KMS-11 (cell line): ENCODE data around the gene ME2.
"Not testable (repeated sequence)": the region's sequence is repeated elsewhere in the genome, so short reads cannot be mapped to it uniquely, and the experiment has no call there.

Source experiments
- H2AFZ ChIP-seq: fragments of 200-600 bp; sonication (generic); 2 replicates; pipeline ENCODE4 v1.6.1; 2016; ENCODE audit warnings: antibody characterized with exemption, mixed run types, low read depth
- H3K27ac ChIP-seq: fragments of 200-600 bp; sonication (generic); 2 replicates; pipeline ENCODE4 v1.6.1; 2016; ENCODE audit warnings: mild to moderate bottlenecking, mixed run types
- H3K27me3 ChIP-seq: fragments of 200-600 bp; sonication (generic); 2 replicates; pipeline ENCODE4 v1.6.1; 2017; ENCODE audit warnings: mild to moderate bottlenecking, low read depth, mixed run types, moderate library complexity; ENCODE audit not compliant: insufficient read depth
- H3K36me3 ChIP-seq: fragments of 200-600 bp; sonication (generic); 2 replicates; pipeline ENCODE4 v1.6.1; 2017; ENCODE audit warnings: mild to moderate bottlenecking, mixed run types; ENCODE audit not compliant: insufficient read depth
- H3K4me1 ChIP-seq: fragments of 200-600 bp; sonication (generic); 2 replicates; pipeline ENCODE4 v1.6.1; 2016; ENCODE audit warnings: mild to moderate bottlenecking, low read depth, mixed run types; ENCODE audit not compliant: poor library complexity, severe bottlenecking
- H3K4me2 ChIP-seq: fragments of 200-600 bp; sonication (generic); 2 replicates; pipeline ENCODE4 v1.7.0; 2016; ENCODE audit warnings: mild to moderate bottlenecking, mixed run types
- H3K4me3 ChIP-seq: fragments of 200-600 bp; sonication (generic); IDR thresholded peaks from 2 replicates; pipeline ENCODE4 v1.6.1; 2017; ENCODE audit warnings: low read depth, low read length, mixed read lengths; ENCODE audit not compliant: insufficient read depth
- H3K79me2 ChIP-seq: fragments of 200-600 bp; sonication (generic); 2 replicates; pipeline ENCODE4 v1.6.1; 2016; ENCODE audit warnings: low read depth, mixed run types; ENCODE audit not compliant: insufficient read depth
- H3K9ac ChIP-seq: fragments of 200-600 bp; sonication (generic); 2 replicates; pipeline ENCODE4 v1.6.1; 2016; ENCODE audit warnings: mild to moderate bottlenecking, mixed run types
- H4K20me1 ChIP-seq: fragments of 200-600 bp; sonication (generic); 2 replicates; pipeline ENCODE4 v1.6.1; 2016; ENCODE audit warnings: mild to moderate bottlenecking, mixed run types; ENCODE audit not compliant: insufficient read depth
- TF ChIP-seq, protein P1 (sequence below): fragments of 200-600 bp; sonication (generic); conservative IDR thresholded peaks from 2 replicates; pipeline ENCODE4 v1.6.1; 2017; ENCODE audit warnings: low read depth, mild to moderate bottlenecking, antibody characterized with exemption, low read length, moderate library complexity, mixed read lengths

ME2 gene

DNA sequence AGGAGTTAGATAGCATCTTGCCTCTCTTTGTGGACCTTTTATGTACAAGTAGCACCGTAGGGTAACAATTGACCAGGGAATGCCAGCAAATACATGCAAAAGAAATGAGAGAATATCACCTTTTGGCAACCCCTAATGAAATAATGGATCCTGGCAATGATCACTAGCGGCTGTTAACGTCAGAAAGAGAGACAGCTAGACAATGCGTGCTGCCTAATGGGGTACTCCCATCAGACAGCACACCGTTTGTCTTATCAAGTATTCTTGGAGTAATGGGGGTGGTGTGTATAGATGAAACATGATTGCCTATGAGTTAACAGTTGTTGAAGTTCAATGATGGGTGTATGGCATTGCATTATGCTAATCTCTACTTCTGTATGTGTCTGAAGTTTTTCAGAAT lies 90.5 kb downstream of the ME2 start:
- Histone ChIP-seq H3K27ac (no peak overlapping the region), H3K4me2 (peak overlapping the region; percentile 89; the same call in 1 of the 2 replicates), H2AFZ (no peak overlapping the region), H3K27me3 (no peaks in the 10 kb centered on the region), H3K36me3 (no peaks in the 10 kb centered on the region), H4K20me1 (no peaks in the 10 kb centered on the region), H3K4me3 (no peak overlapping the region), H3K4me1 (peaks cover 18% of the 10 kb centered on the region), H3K79me2 (peaks cover 16% of the 10 kb centered on the region; the same call in 1 of the 2 replicates), H3K9ac (no peak overlapping the region)
- TF ChIP-seq, protein P1, sequence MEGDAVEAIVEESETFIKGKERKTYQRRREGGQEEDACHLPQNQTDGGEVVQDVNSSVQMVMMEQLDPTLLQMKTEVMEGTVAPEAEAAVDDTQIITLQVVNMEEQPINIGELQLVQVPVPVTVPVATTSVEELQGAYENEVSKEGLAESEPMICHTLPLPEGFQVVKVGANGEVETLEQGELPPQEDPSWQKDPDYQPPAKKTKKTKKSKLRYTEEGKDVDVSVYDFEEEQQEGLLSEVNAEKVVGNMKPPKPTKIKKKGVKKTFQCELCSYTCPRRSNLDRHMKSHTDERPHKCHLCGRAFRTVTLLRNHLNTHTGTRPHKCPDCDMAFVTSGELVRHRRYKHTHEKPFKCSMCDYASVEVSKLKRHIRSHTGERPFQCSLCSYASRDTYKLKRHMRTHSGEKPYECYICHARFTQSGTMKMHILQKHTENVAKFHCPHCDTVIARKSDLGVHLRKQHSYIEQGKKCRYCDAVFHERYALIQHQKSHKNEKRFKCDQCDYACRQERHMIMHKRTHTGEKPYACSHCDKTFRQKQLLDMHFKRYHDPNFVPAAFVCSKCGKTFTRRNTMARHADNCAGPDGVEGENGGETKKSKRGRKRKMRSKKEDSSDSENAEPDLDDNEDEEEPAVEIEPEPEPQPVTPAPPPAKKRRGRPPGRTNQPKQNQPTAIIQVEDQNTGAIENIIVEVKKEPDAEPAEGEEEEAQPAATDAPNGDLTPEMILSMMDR = no peak

DNA sequence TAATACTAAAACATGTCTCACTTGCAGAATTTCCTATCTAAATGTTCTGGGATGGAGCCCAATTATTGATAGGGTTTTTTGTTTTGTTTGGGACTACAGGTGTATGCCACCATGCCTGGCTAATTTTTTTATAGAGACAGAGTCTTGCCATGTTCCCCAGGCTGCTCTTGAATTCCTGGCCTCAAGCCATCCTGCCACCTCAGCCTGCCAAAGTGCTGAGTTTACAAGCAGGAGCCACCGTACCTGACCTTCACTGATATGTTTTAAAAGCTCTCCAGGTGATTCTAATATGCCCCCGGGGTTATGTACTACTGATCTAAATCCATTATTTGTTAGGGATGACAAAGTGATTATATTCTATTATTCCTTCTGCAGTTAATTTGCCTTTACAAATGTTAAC lies 91.1 kb downstream of the ME2 start:
- H3K36me3 ChIP-seq = no peaks in the 10 kb centered on the region
- H3K27me3 ChIP-seq = no peaks in the 10 kb centered on the region
- no peak overlapping the region for H3K4me3 ChIP-seq
- no peak overlapping the region for H2AFZ ChIP-seq
- H3K9ac ChIP-seq = no peak overlapping the region
- TF ChIP-seq, protein P1 = no peak
- H3K27ac ChIP-seq = no peak overlapping the region
- no peak overlapping the region for H3K4me2 ChIP-seq
- no peaks in the 10 kb centered on the region for H4K20me1 ChIP-seq
- peaks cover 18% of the 10 kb centered on the region for H3K4me1 ChIP-seq
- peaks cover 16% of the 10 kb centered on the region; the same call in 1 of the 2 replicates for H3K79me2 ChIP-seq

DNA sequence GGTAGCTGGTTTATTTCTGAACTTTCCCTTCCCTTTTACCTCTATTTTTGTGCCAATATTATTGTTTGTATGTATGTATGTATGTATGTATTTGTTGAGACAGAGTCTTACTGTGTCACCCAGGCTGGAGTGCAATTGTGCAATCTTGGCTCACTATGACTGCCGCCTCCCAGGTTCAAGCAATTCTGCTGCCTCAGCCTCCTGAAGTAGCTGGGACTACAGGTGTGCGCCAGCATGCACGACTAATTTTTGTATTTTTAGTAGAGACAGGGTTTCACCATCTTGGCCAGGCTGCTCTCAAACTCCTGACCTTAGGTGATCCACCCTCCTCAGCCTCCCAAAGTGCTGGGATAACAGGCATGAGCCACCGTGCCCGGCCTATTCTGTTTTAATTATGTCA lies 93.5 kb downstream of the ME2 start:
- not testable (repeated sequence) for H3K4me2 ChIP-seq, H3K27ac ChIP-seq, H3K9ac ChIP-seq, H3K4me3 ChIP-seq, H2AFZ ChIP-seq, H4K20me1 ChIP-seq, H3K27me3 ChIP-seq
- H3K4me1 ChIP-seq = peaks cover 15% of the 10 kb centered on the region
- H3K36me3 ChIP-seq = peaks cover 19% of the 10 kb centered on the region; the same call in 1 of the 2 replicates
- H3K79me2 ChIP-seq = peaks cover 16% of the 10 kb centered on the region; the same call in 1 of the 2 replicates

DNA sequence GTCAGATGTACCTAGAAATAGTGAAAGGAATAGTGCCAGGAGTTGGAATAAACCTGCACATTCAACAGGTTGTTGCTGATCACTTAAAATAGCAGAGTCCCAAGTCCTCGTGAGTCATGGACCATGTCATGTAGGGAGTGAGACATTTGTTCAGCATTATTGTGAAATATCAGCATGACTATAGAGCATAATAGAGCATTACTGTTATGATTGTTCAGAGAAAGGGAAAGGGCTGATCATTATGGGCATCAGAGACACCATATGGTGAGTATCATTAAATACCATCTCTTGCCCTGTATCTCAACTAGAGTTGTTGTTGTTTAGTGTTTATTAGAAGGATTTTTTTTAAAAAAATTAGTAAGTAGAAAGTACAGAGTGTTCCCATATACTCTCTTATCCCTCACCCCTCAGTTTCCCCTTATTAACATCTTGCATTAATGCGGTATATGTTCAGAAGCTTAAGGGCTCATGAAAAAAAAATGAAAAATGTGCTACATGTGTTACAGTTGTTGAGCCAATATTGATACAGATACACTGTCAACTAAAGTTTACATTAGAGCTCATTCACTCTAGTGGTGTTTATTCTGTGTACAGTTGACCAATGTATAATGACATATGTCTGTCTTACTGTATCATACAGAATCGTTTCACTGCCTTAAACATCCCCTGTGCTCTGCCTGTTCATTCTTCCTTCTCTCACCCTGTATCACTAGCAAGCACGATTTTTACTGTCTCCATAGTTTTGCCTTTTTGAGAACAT lies 94.6 kb downstream of the ME2 start:
- H3K4me1 ChIP-seq = peaks cover 12% of the 10 kb centered on the region
- TF ChIP-seq, protein P1 = no peak
- no peak overlapping the region for H3K4me2 ChIP-seq
- no peak overlapping the region for H3K4me3 ChIP-seq
- no peak overlapping the region for H2AFZ ChIP-seq
- peaks cover 26% of the 10 kb centered on the region; the same call in 1 of the 2 replicates for H3K36me3 ChIP-seq
- H3K27ac ChIP-seq = no peak overlapping the region
- H3K9ac ChIP-seq = no peak overlapping the region
- H3K27me3 ChIP-seq = no peaks in the 10 kb centered on the region
- no peaks in the 10 kb centered on the region for H4K20me1 ChIP-seq
- peaks cover 11% of the 10 kb centered on the region; the same call in 1 of the 2 replicates for H3K79me2 ChIP-seq
